GM06990 (cell line): ENCODE results near the gene MBP.

ENCODE experiments used
- DNase-seq: peaks from one replicate; pipeline ENCODE4 v3.0.0-alpha.2; 2011; ENCODE audit not compliant: insufficient read length; ENCODE audit errors: extremely low read depth
- H3K27me3 ChIP-seq: replicated peaks from 2 replicates; pipeline ENCODE4 v1.6.0; 2011; ENCODE audit warnings: low read length; ENCODE audit not compliant: control insufficient read depth, insufficient read depth
- H3K36me3 ChIP-seq: 2 replicates; pipeline ENCODE4 v1.5.1; 2011; ENCODE audit warnings: low read length; ENCODE audit not compliant: control insufficient read depth, insufficient read depth
- H3K4me3 ChIP-seq: replicated peaks from 2 replicates; pipeline ENCODE4 v1.5.1; 2011; ENCODE audit warnings: low read depth, mild to moderate bottlenecking, control low read depth, low read length
- TF ChIP-seq, protein P1 (sequence below): IDR thresholded peaks from 2 replicates; pipeline ENCODE4 v1.5.1; 2011; ENCODE audit warnings: low read length, control low read depth, mild to moderate bottlenecking, inconsistent platforms; ENCODE audit not compliant: insufficient read depth, poor library complexity, severe bottlenecking

The MBP gene

DNA sequence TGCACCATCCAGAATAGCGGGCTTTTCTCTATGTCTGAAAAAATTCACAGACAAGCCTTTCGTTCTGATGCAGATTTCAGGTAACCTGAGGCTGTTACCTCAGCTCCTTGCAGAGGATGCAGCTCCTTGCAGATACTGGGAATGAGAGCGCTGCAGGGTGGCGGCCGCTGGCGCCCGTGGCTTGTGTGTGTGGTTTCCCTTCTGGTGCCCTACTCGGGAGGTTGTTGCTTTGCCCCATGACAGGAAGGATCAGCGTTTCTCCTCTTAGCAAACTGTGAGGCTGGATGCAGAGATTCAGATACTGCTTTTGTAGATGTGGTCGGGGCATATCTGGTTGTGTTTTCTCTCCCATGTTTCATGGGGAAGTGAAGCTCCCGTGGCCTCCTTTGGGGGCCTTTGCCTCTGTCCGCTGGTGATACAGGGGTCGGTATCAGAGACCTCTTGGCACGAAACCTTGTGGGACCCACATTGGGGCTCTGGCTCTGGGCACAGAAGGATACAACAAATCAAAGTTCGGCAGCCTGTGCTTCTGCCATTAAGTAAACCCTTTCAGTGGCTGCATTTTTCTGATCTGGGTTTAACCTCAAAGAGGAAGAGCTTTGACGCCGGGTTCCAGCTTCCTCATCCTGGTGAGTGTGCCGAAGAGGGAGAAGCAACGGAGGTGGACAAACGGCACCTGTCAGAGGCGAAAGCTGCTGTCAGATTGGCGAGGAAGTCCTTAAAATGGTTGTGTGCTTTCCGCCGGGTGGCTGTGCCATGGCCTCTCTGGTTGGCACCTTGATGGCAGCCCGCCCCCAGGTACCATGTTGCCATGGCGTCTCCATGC is 127.8 kb downstream of the MBP start:
- TF ChIP-seq, protein P1, sequence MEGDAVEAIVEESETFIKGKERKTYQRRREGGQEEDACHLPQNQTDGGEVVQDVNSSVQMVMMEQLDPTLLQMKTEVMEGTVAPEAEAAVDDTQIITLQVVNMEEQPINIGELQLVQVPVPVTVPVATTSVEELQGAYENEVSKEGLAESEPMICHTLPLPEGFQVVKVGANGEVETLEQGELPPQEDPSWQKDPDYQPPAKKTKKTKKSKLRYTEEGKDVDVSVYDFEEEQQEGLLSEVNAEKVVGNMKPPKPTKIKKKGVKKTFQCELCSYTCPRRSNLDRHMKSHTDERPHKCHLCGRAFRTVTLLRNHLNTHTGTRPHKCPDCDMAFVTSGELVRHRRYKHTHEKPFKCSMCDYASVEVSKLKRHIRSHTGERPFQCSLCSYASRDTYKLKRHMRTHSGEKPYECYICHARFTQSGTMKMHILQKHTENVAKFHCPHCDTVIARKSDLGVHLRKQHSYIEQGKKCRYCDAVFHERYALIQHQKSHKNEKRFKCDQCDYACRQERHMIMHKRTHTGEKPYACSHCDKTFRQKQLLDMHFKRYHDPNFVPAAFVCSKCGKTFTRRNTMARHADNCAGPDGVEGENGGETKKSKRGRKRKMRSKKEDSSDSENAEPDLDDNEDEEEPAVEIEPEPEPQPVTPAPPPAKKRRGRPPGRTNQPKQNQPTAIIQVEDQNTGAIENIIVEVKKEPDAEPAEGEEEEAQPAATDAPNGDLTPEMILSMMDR, result no peak
- Histone ChIP-seq H3K36me3 (peaks cover 4% of the 10 kb centered on the region), H3K27me3 (no peaks in the 10 kb centered on the region), H3K4me3 (no peak overlapping the region)
- no peak for DNase-seq

DNA sequence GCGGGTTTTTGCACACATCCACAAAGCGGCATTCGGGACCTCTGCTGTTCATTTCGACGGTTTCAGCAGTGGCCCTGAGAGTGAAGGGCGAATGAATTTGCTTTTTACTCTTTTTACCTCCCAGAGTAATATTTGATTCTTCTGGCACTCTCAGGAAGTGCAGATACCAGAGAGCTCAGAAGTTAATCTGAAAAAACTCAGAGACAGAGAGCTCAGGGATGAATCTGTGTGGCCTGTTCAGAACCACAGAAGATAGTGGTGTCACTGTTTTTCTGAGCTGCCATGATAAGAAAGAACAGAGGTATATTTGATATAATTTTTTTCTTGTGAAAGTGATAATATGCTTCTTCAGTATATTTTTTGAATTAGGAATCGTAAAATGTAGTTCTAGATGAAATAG is 129.3 kb downstream of the MBP start:
- no peak for DNase-seq
- H3K36me3 ChIP-seq, result no peaks in the 10 kb centered on the region; the same call in 1 of the 2 replicates
- no peaks in the 10 kb centered on the region for H3K27me3 ChIP-seq
- TF ChIP-seq, protein P1, result no peak
- H3K4me3 ChIP-seq, result no peak overlapping the region

DNA sequence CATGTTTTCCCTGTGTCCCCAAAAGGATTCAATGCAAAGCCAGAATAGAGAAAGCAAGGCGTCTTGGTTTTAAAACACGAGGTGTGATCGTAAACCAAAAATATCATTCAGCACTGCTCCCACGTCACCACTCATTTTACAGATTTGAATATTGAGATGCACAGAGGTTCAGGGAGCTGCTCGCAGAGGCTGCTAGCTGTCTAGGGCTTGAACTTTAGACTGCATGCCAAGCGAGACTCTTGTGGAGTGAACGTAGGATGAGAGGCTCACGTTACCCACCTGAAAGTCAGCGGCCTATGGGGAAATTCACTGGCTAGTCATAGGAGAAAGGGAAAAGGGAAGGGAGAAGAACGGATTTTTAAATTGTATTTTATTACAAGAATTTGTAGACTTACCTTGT is 130.1 kb downstream of the MBP start:
- H3K4me3 ChIP-seq, result no peak overlapping the region
- H3K36me3 ChIP-seq, result no peaks in the 10 kb centered on the region; the same call in 1 of the 2 replicates
- TF ChIP-seq, protein P1, result no peak
- no peaks in the 10 kb centered on the region for H3K27me3 ChIP-seq
- no peak for DNase-seq

DNA sequence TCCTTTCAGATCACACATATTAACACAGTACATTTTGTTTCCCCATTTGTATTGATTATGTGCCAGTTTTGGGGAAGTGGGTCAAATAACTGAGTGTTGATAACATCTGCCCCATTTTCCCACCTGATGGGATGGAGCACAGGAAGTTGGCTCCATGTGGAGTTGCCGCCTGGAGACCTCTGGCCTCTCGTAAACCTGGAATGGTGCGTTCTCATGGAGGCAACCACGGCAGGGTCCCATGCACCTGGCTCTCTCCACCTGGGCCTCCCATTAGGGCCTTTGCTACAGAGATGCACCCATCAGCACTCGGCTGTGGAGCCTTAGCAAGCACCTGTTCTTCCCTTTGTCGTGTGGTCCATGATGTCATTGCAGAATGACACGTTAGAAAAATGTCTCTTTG is 130.6 kb downstream of the MBP start:
- TF ChIP-seq, protein P1, result no peak
- no peak overlapping the region for H3K4me3 ChIP-seq
- no peak for DNase-seq

DNA sequence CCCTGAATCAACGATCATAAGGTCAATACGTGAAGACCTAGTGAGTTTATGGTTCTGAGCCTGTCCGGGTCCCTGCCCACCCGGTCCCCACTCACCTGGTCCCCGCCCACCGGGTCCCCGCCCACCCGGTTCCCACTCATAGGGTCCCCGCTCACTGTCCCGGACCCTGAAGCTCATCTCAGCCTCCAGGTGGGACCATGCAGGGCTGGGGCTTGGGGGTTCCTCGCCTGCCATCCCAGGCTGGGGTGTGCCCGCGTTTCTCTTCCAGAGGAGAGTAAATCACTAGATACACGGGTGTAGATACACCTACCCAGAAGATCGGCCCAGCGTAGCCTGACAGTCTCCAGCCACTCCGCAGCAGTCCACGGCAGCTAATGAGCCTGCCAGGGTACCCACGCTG is 131.5 kb downstream of the MBP start:
- no peak for DNase-seq
- TF ChIP-seq, protein P1, result no peak
- H3K36me3 ChIP-seq, result no peaks in the 10 kb centered on the region
- H3K27me3 ChIP-seq, result no peaks in the 10 kb centered on the region
- no peak overlapping the region for H3K4me3 ChIP-seq

More for the DNA sequence above, 130.6 kb downstream of the MBP start:
- Histone ChIP-seq H3K27me3 (no peaks in the 10 kb centered on the region), H3K36me3 (no peaks in the 10 kb centered on the region; the same call in 1 of the 2 replicates)
